GM10248 (cell line): ENCODE measurements around the gene SLC16A13.
"Not testable (repeated sequence)": the region's sequence is repeated elsewhere in the genome, so short reads cannot be mapped to it uniquely, and the experiment has no call there.

Experiments
- CTCF ChIA-PET: fragments of 300-600 bp; sonication (Branson Sonifier 250); formaldehyde crosslinking; extraction: SDS; loops from one replicate; lab custom pipeline; 2021; ENCODE audit warnings: antibody characterized with exemption; lab: Yijun Ruan, JAX
- POLR2A ChIA-PET: fragments of 350-650 bp; sonication (Branson Sonifier 250); formaldehyde crosslinking; extraction: SDS; loops from one replicate; lab custom pipeline; 2020; ENCODE audit warnings: antibody characterized with exemption; lab: Yijun Ruan, JAX
- DNase-seq: peaks from one replicate; pipeline ENCODE4 v3.0.0; 2012; ENCODE audit errors: extremely low spot score
- CTCF ChIP-seq: IDR thresholded peaks from 2 replicates; pipeline ENCODE4 v1.5.1; 2012; ENCODE audit warnings: mild to moderate bottlenecking, low read depth; ENCODE audit errors: extremely low read depth, missing control alignments, control extremely low read depth

SLC16A13 gene

GRCh38 chr17:7035591-7036368 lies at the start of gene SLC16A13:
Gene SLC16A13, plus strand, starts transcription at chr17:7036015. Its CDS starts 368 bp downstream, at chr17:7036383.
- CTCF ChIA-PET = interaction anchor here (0.6 to 3.4 kb wide), 13 partner anchors 8 to 552 kb away, joined by 3 to 26 read pairs (median 4); partner anchors contain the start of gene BCL6B
- POLR2A ChIA-PET = interaction anchor here (0.7 to 1.7 kb wide), 5 partner anchors 8 to 97 kb away, joined by 3 to 6 read pairs (median 4); partner anchors contain the start of gene SLC16A11
- DNase-seq = peak; percentile 100
- TF ChIP-seq CTCF = no peak

- TF ChIP-seq CTCF = no peak
- CTCF ChIA-PET = no interaction called here
- POLR2A ChIA-PET = no interaction called here
- DNase-seq = no peak
Observed at GRCh38 chr17:6986676-6987075, 49.1 kb upstream of the SLC16A13 start.

GRCh38 chr17:6989779-6990178 lies 46.0 kb upstream of the SLC16A13 start:
- POLR2A ChIA-PET = no interaction called here
- DNase-seq = no peak
- TF ChIP-seq CTCF = no peak
- CTCF ChIA-PET = interaction anchor here (1.3 to 2.1 kb wide), 3 partner anchors 15 to 147 kb away, joined by 4 to 10 read pairs (median 6); no protein-coding TSS in a partner anchor

- DNase-seq, POLR2A ChIA-PET: not testable (repeated sequence)
- CTCF ChIA-PET = interaction anchor here (1.1 to 4.3 kb wide), 3 partner anchors 10 to 83 kb away, joined by 3 to 24 read pairs (median 14); no protein-coding TSS in a partner anchor
Observed at GRCh38 chr17:6993613-6994056, 42.2 kb upstream of the SLC16A13 start.

GRCh38 chr17:6994118-6994598 lies 41.7 kb upstream of the SLC16A13 start:
- TF ChIP-seq CTCF = no peak
- DNase-seq = no peak
- CTCF ChIA-PET = interaction anchor here (1.1 to 4.3 kb wide), 4 partner anchors 10 to 83 kb away, joined by 3 to 24 read pairs (median 10); no protein-coding TSS in a partner anchor
- POLR2A ChIA-PET = no interaction called here

GRCh38 chr17:6994666-6995256 lies 41.1 kb upstream of the SLC16A13 start:
- no peak for DNase-seq
- CTCF ChIA-PET = interaction anchor here (1.5 to 4.3 kb wide), 4 partner anchors 9 to 80 kb away, joined by 5 to 24 read pairs (median 12); no protein-coding TSS in a partner anchor
- POLR2A ChIA-PET = no interaction called here
- TF ChIP-seq CTCF = no peak
